H1 (cell line): ENCODE data around the gene ADRB1. TPM values are rescaled to one million over a fixed set of nuclear protein-coding genes. Genes with fewer than 3 reads are reported as not detected.

ENCODE experiments used
- CTCF ChIA-PET: fragments of 300-600 bp; sonication (Branson Sonifier 250); formaldehyde crosslinking; loops from one replicate; lab custom pipeline; 2021; ENCODE audit not compliant: partially characterized antibody; lab: Charles Lee
- POLR2A ChIA-PET: fragments of 300-600 bp; sonication (Branson Sonifier 250); formaldehyde crosslinking; loops from one replicate; lab custom pipeline; 2021; ENCODE audit warnings: inconsistent platforms; ENCODE audit not compliant: partially characterized antibody; lab: Charles Lee
- DNase-seq, 2 experiments: peaks; one replicate each; pipeline versions ENCODE4 v3.0.0 to v3.0.0-alpha.2; 2010 to 2022; ENCODE audit warnings: low spot score in 2 of 2, low read depth in 1 of 2, mixed read lengths in 1 of 2
- FAIRE-seq: peaks from 2 replicates; lab custom pipeline; 2011; peaks lifted over from hg19 to GRCh38; lab: Jason Lieb, UNC
- H2AFZ ChIP-seq: 2 replicates; pipeline ENCODE4 v1.8.1; 2012; ENCODE audit warnings: low read length, inconsistent platforms
- H2AK5ac ChIP-seq: 2 replicates; pipeline ENCODE4 v1.6.1; 2013; ENCODE audit warnings: low read depth, low read length
- H2BK120ac ChIP-seq: replicated peaks from 2 replicates; pipeline ENCODE3; 2013; ENCODE audit warnings: low read depth, low read length, inconsistent platforms
- H2BK12ac ChIP-seq: 2 replicates; pipeline ENCODE4 v1.6.1; 2013; ENCODE audit warnings: low read depth, low read length
- H2BK15ac ChIP-seq: 2 replicates; pipeline ENCODE4 v1.6.1; 2013; ENCODE audit warnings: low read length
- H2BK20ac ChIP-seq: 2 replicates; pipeline ENCODE4 v1.6.1; 2013; ENCODE audit warnings: low read length
- H2BK5ac ChIP-seq: 2 replicates; pipeline ENCODE4 v1.6.1; 2013; ENCODE audit warnings: low read depth, low read length
- H3K14ac ChIP-seq: 2 replicates; pipeline ENCODE4 v1.6.1; 2013; ENCODE audit warnings: inconsistent platforms; ENCODE audit not compliant: insufficient read length
- H3K18ac ChIP-seq: 2 replicates; pipeline ENCODE4 v1.6.1; 2013; ENCODE audit warnings: low read length; ENCODE audit errors: extremely low read depth
- H3K23ac ChIP-seq: 2 replicates; pipeline ENCODE4 v1.6.1; 2013; ENCODE audit warnings: inconsistent platforms; ENCODE audit not compliant: insufficient read length
- H3K23me2 ChIP-seq: 2 replicates; pipeline ENCODE4 v1.6.1; 2013; ENCODE audit warnings: low read depth, low read length
- H3K27ac ChIP-seq: 2 replicates; pipeline ENCODE4 v1.6.1; 2011; ENCODE audit warnings: low read depth, low read length, inconsistent platforms
- H3K27me3 ChIP-seq, 4 experiments: replicated peaks in 1 of 4; 1 replicate in 1 of 4; 2 replicates in 3 of 4; pipeline versions ENCODE4 v1.6.1 to v1.8.1; 2011 to 2013; ENCODE audit warnings: low read length in 3 of 4, mild to moderate bottlenecking in 3 of 4, inconsistent platforms in 2 of 4, mixed read lengths in 2 of 4, moderate library complexity in 1 of 4; ENCODE audit not compliant: control insufficient read depth in 3 of 4, insufficient read depth in 3 of 4; ENCODE audit errors: extremely low read depth in 1 of 4
- H3K36me3 ChIP-seq, 4 experiments: 2 replicates each; pipeline versions ENCODE4 v1.6.1 to v1.8.1; 2011 to 2013; ENCODE audit warnings: mild to moderate bottlenecking in 4 of 4, low read length in 3 of 4, moderate library complexity in 2 of 4, control low read depth in 1 of 4, inconsistent platforms in 1 of 4; ENCODE audit not compliant: insufficient read depth in 4 of 4, control insufficient read depth in 2 of 4
- H3K4ac ChIP-seq: replicated peaks from 2 replicates; pipeline ENCODE3; 2013; ENCODE audit warnings: low read length, low read depth, mixed read lengths, inconsistent platforms; ENCODE audit not compliant: insufficient read length
- H3K4me1 ChIP-seq, 4 experiments: replicated peaks in 1 of 4; 1 replicate in 1 of 4; 2 replicates in 3 of 4; pipeline versions ENCODE4 v1.6.1 to v1.8.1; 2011 to 2013; ENCODE audit warnings: low read length in 3 of 4, inconsistent platforms in 2 of 4, mixed read lengths in 1 of 4; ENCODE audit not compliant: insufficient read depth in 4 of 4, control insufficient read depth in 3 of 4
- H3K4me2 ChIP-seq, 2 experiments: 2 replicates each; pipeline versions ENCODE4 v1.6.1 to v1.8.1; 2011 to 2013; ENCODE audit warnings: low read depth in 2 of 2, low read length in 2 of 2, control low read depth in 1 of 2, inconsistent platforms in 1 of 2, mild to moderate bottlenecking in 1 of 2; ENCODE audit not compliant: insufficient read depth in 1 of 2
- H3K4me3 ChIP-seq, 4 experiments: fragments of 200-600, 300-600 bp in 1 of 4; sonication (generic), shearing (Covaris generic), sonication (Bioruptor Twin) in 1 of 4; 2 replicates each; pipeline versions ENCODE4 v1.5.1 to v1.8.1; 2011 to 2016; ENCODE audit warnings: low read length in 4 of 4, low read depth in 3 of 4, control low read depth in 2 of 4, inconsistent platforms in 2 of 4, mild to moderate bottlenecking in 2 of 4, mixed read lengths in 1 of 4, moderate library complexity in 1 of 4; ENCODE audit not compliant: insufficient read depth in 2 of 4; ENCODE audit errors: extremely low read depth in 1 of 4
- H3K56ac ChIP-seq: replicated peaks from 2 replicates; pipeline ENCODE3; 2013; ENCODE audit warnings: low read depth, mild to moderate bottlenecking, mixed read lengths, low read length, inconsistent platforms; ENCODE audit not compliant: insufficient read length
- H3K79me1 ChIP-seq: 2 replicates; pipeline ENCODE4 v1.6.1; 2013; ENCODE audit warnings: low read depth, low read length, control low read depth
- H3K79me2 ChIP-seq, 2 experiments: 2 replicates each; pipeline versions ENCODE4 v1.6.1 to v1.8.1; 2012 to 2013; ENCODE audit warnings: low read length in 2 of 2, mild to moderate bottlenecking in 2 of 2, inconsistent platforms in 1 of 2; ENCODE audit not compliant: insufficient read depth in 2 of 2, control insufficient read depth in 1 of 2
- H3K9ac ChIP-seq, 4 experiments: replicated peaks in 1 of 4; 1 replicate in 1 of 4; 2 replicates in 3 of 4; pipeline versions ENCODE4 v1.6.1 to v1.8.1; 2011 to 2013; ENCODE audit warnings: low read depth in 3 of 4, low read length in 3 of 4, control low read depth in 2 of 4, mild to moderate bottlenecking in 2 of 4, moderate library complexity in 2 of 4, inconsistent platforms in 1 of 4; ENCODE audit errors: extremely low read depth in 1 of 4
- H3K9me3 ChIP-seq, 2 experiments: 2 replicates each; pipeline versions ENCODE4 v1.6.1 to v1.8.1; 2012 to 2013; ENCODE audit warnings: mild to moderate bottlenecking in 2 of 2, moderate library complexity in 2 of 2, control low read depth in 1 of 2, inconsistent platforms in 1 of 2, low read depth in 1 of 2, low read length in 1 of 2, mixed read lengths in 1 of 2; ENCODE audit not compliant: insufficient read depth in 2 of 2
- H4K20me1 ChIP-seq, 2 experiments: replicated peaks in 1 of 2; 2 replicates each; pipeline versions ENCODE3 to v1.8.1; 2011 to 2013; ENCODE audit warnings: inconsistent platforms in 2 of 2, low read length in 2 of 2, mild to moderate bottlenecking in 1 of 2; ENCODE audit not compliant: insufficient read depth in 2 of 2, control insufficient read depth in 1 of 2
- H4K5ac ChIP-seq: 2 replicates; pipeline ENCODE4 v1.6.1; 2013; ENCODE audit warnings: low read length, low read depth, mixed read lengths, inconsistent platforms; ENCODE audit not compliant: insufficient read length
- H4K8ac ChIP-seq: 2 replicates; pipeline ENCODE4 v1.8.0; 2013; ENCODE audit warnings: mild to moderate bottlenecking, moderate library complexity, low read length, inconsistent platforms; ENCODE audit not compliant: insufficient read depth; ENCODE audit errors: extremely low read depth
- H4K91ac ChIP-seq: replicated peaks from 2 replicates; pipeline ENCODE3; 2013; ENCODE audit warnings: low read length, mixed read lengths, inconsistent platforms; ENCODE audit not compliant: insufficient read length
- CEBPB ChIP-seq: IDR thresholded peaks from 2 replicates; pipeline ENCODE4 v1.6.1; 2012; ENCODE audit warnings: low read depth, low read length
- SIX5 ChIP-seq: IDR thresholded peaks from 2 replicates; pipeline ENCODE4 v1.6.1; 2011; ENCODE audit warnings: mild to moderate bottlenecking, low read depth, low read length
- SP1 ChIP-seq: IDR thresholded peaks from 2 replicates; pipeline ENCODE4 v1.6.1; 2011; ENCODE audit warnings: low read depth, low read length
- WGBS, 2 experiments: shearing (Covaris generic) in 1 of 2; methylation state at CpG; one replicate each; pipeline versions ENCODE4 v1.1.6 to v1.1.7; 2013 to 2015; ENCODE audit warnings: low lambda C conversion rate in 2 of 2, mixed read lengths in 2 of 2, inconsistent platforms in 1 of 2, low coverage in 1 of 2, missing lambda C conversion rate in 1 of 2; ENCODE audit not compliant: insufficient replicate concordance in 2 of 2, insufficient coverage in 1 of 2, insufficient read length in 1 of 2; ENCODE audit errors: extremely low coverage in 1 of 2, missing lambda C conversion rate in 1 of 2; 5-methylcytosine and 5-hydroxymethylcytosine counted together
- polyA plus RNA-seq, 7 experiments: library from polyadenylated mRNA; depleted of rRNA in 3 of 7; stranded (reverse) in 5 of 7; unstranded in 2 of 7; fragments of >200 nt in 5 of 7; fragments of 200-250 nt in 2 of 7; gene quantifications; 1 replicate in 5 of 7; 2 replicates in 1 of 7; 4 replicates in 1 of 7; pipeline versions ENCODE4 v1.2.1 to v1.2.3, GENCODE V29; 2011 to 2013; ENCODE audit warnings: missing spikeins in 2 of 7, mixed read lengths in 2 of 7
- total RNA-seq: library from RNA; stranded (reverse); fragmentation: NEBNext Ultra II Directional; extraction: Animal tissue kit (Norgen Biotek cat#: 25700); gene quantifications from 2 replicates; pipeline ENCODE4 v1.2.1, GENCODE V29; 2021

ADRB1 gene
- total and polyA plus RNA-seq, 2 of the 8 experiments (the other 6 are each of a cell fraction or from before 2014, with no cell fraction given) = 0.14 to 0.48 TPM

- H3K4me1 ChIP-seq = no peaks in the 10 kb centered on the region; a peak in 1 of 7 replicates
- no peak overlapping the region for H2BK20ac ChIP-seq
- no peak overlapping the region for H2BK12ac ChIP-seq
- CTCF ChIA-PET = interaction anchor here (1.1 kb wide), 1 partner anchor 8 kb away, joined by 3 read pairs; no protein-coding TSS in a partner anchor
- H3K79me1 ChIP-seq = no peaks in the 10 kb centered on the region
- no peak overlapping the region for H2AFZ ChIP-seq
- no peak overlapping the region for H3K14ac ChIP-seq
- POLR2A ChIA-PET = no interaction called here
- H3K27ac ChIP-seq = no peak overlapping the region
- H4K5ac ChIP-seq = no peak overlapping the region
- no peak overlapping the region for H4K91ac ChIP-seq
- DNase-seq = no peak
- FAIRE-seq = no peak
- no peaks in the 10 kb centered on the region for H3K36me3 ChIP-seq
- H3K4ac ChIP-seq = no peak overlapping the region
- H3K27me3 ChIP-seq = no peaks in the 10 kb centered on the region
- no peak overlapping the region for H2AK5ac ChIP-seq
- no peaks in the 10 kb centered on the region for H4K20me1 ChIP-seq
- no peak overlapping the region for H3K56ac ChIP-seq
- no peak overlapping the region for H3K9ac ChIP-seq
- WGBS, 2 experiments = 91% methylated on average over 4 of the region's 4 CpGs; no CpG with 5 or more reads in 1 of the 2 experiments
- H2BK15ac ChIP-seq = no peak overlapping the region
- no peaks in the 10 kb centered on the region for H3K9me3 ChIP-seq
- H3K23ac ChIP-seq = no peak overlapping the region
- no peak overlapping the region for H4K8ac ChIP-seq
- H2BK120ac ChIP-seq = no peak overlapping the region
- H3K79me2 ChIP-seq = no peaks in the 10 kb centered on the region
- H2BK5ac ChIP-seq = no peak overlapping the region
- H3K23me2 ChIP-seq = no peaks in the 10 kb centered on the region; the same call in 1 of the 2 replicates
- no peak overlapping the region for H3K4me2 ChIP-seq
- H3K4me3 ChIP-seq = no peak overlapping the region
- H3K18ac ChIP-seq = no peak overlapping the region
- TF ChIP-seq SIX5 = no peak
- no peak for TF ChIP-seq CEBPB
- no peak for TF ChIP-seq SP1
These were observed 15.2 kb upstream of the ADRB1 start for GRCh38 chr10:114028425-114028824.
